Mesendoderm (in vitro differentiated cells): ENCODE data around the gene LRBA.

Experiments
- DNase-seq: peaks from one replicate; pipeline ENCODE4 v3.0.0; 2013
- H2AK5ac ChIP-seq: 2 replicates; pipeline ENCODE4 v1.6.1; 2013; ENCODE audit warnings: low read length, inconsistent platforms
- H2BK120ac ChIP-seq: 2 replicates; pipeline ENCODE4 v1.6.1; 2013; ENCODE audit warnings: low read depth, mild to moderate bottlenecking, low read length, moderate library complexity, mixed read lengths
- H2BK15ac ChIP-seq: replicated peaks from 2 replicates; pipeline ENCODE4 v1.6.1; 2013; ENCODE audit warnings: low read depth, mild to moderate bottlenecking, moderate library complexity
- H2BK5ac ChIP-seq: 2 replicates; pipeline ENCODE4 v1.6.1; 2013; ENCODE audit warnings: low read length, inconsistent platforms
- H3K18ac ChIP-seq: 2 replicates; pipeline ENCODE4 v1.6.1; 2013; ENCODE audit warnings: mild to moderate bottlenecking, low read length, mixed read lengths
- H3K23ac ChIP-seq: one replicate; pipeline ENCODE4 v1.6.1; 2013; ENCODE audit warnings: low read length
- H3K27ac ChIP-seq: 2 replicates; pipeline ENCODE4 v1.5.1; 2013; ENCODE audit warnings: low read depth, mild to moderate bottlenecking, inconsistent platforms, low read length, moderate library complexity
- H3K27me3 ChIP-seq: 2 replicates; pipeline ENCODE4 v1.6.1; 2013; ENCODE audit warnings: low read length, control low read depth, mild to moderate bottlenecking, inconsistent platforms; ENCODE audit not compliant: insufficient read depth, poor library complexity
- H3K36me3 ChIP-seq: 2 replicates; pipeline ENCODE4 v1.6.1; 2013; ENCODE audit warnings: low read length, inconsistent platforms; ENCODE audit not compliant: control insufficient read depth, insufficient read depth
- H3K4ac ChIP-seq: one replicate; pipeline ENCODE4 v1.6.1; 2013; ENCODE audit warnings: low read depth, mild to moderate bottlenecking, low read length, moderate library complexity
- H3K4me1 ChIP-seq: 2 replicates; pipeline ENCODE4 v1.6.1; 2013; ENCODE audit warnings: low read depth, low read length, inconsistent platforms; ENCODE audit not compliant: control insufficient read depth
- H3K4me2 ChIP-seq: 2 replicates; pipeline ENCODE4 v1.6.1; 2013; ENCODE audit warnings: low read length
- H3K4me3 ChIP-seq: 2 replicates; pipeline ENCODE4 v1.5.1; 2013; ENCODE audit warnings: mild to moderate bottlenecking, low read length
- H3K56ac ChIP-seq: one replicate; pipeline ENCODE4 v1.6.1; 2013; ENCODE audit warnings: low read length
- H3K79me1 ChIP-seq: 2 replicates; pipeline ENCODE4 v1.6.1; 2013; ENCODE audit warnings: low read length, inconsistent platforms
- H3K79me2 ChIP-seq: 2 replicates; pipeline ENCODE4 v1.6.1; 2013; ENCODE audit warnings: mild to moderate bottlenecking, low read length; ENCODE audit not compliant: control insufficient read depth, insufficient read depth
- H3K9ac ChIP-seq: 2 replicates; pipeline ENCODE4 v1.6.1; 2013; ENCODE audit warnings: low read length, inconsistent platforms
- H4K5ac ChIP-seq: one replicate; pipeline ENCODE4 v1.6.1; 2013; ENCODE audit warnings: low read length
- H4K8ac ChIP-seq: one replicate; pipeline ENCODE4 v1.6.1; 2013; ENCODE audit warnings: low read depth, mild to moderate bottlenecking, control low read depth, low read length, moderate library complexity
- WGBS: extraction: QIAGEN DNeasy Blood & Tissue Kit; methylation state at CpG from one replicate; pipeline ENCODE4 v1.1.7; 2013; ENCODE audit warnings: low lambda C conversion rate, missing lambda C conversion rate; ENCODE audit not compliant: insufficient coverage; ENCODE audit errors: extremely low coverage; 5-methylcytosine and 5-hydroxymethylcytosine counted together

Gene LRBA

DNA sequence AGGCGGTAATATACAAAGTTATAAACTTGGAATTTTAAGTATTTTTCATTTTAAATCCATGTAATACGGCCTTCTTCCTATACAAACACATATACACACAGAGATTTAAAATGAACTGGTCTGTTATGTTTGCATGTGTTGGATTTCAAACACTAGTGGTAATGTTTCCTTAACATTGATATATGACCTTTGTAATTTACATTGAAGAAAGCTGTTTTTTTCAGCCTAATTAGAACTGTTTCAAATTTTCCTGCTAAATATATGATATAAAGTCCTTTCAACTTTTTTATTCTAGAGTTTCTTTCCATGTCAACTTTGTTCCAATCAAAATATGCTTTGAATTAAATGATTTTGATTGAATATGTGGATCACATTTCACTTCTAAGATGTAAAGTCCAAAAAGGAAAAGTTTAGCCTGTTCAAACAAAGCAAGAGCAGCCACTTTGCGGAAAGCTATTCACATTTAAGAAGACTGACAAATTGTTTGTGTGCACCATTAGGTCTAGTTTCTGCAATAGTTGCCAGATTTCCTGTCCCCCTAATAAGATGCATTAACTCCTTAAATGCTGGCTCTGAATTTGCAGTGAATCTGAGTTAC is 659.1 kb downstream of the LRBA start:
- Histone ChIP-seq H2BK120ac (no peak overlapping the region), H3K4ac (no peak overlapping the region), H3K79me1 (no peaks in the 10 kb centered on the region), H3K9ac (no peak overlapping the region), H3K4me1 (no peaks in the 10 kb centered on the region), H3K56ac (no peak overlapping the region), H3K23ac (no peak overlapping the region), H3K18ac (no peak overlapping the region), H3K4me2 (no peak overlapping the region), H3K36me3 (no peaks in the 10 kb centered on the region), H2BK15ac (no peak overlapping the region), H3K27ac (no peak overlapping the region), H4K5ac (no peak overlapping the region), H3K4me3 (no peak overlapping the region), H2BK5ac (no peak overlapping the region), H2AK5ac (no peak overlapping the region), H4K8ac (no peak overlapping the region), H3K27me3 (no peaks in the 10 kb centered on the region), H3K79me2 (no peaks in the 10 kb centered on the region)
- no CpG with 5 or more reads among the region's 3 CpGs for WGBS
- DNase-seq = no peak

DNA sequence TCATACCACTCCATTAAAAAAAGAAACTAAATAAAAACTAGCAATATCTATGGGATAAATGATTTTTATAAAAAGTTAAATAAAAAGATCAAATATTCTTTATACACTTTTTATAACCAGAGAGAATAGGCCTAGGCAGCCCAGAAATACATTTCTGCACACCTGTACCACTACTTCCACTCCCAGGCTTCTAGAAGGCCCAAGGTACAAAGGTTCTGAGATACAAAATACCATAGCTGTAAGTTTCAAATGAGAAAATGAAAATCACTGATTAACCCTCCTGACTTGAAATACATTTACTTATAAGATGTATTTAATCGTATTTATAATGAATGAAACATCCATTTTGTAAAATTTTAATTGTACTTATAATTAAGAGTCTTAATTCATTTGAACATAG is 659.7 kb downstream of the LRBA start:
- Histone ChIP-seq H4K5ac (no peak overlapping the region), H3K27ac (no peak overlapping the region), H4K8ac (no peak overlapping the region), H3K23ac (no peak overlapping the region), H3K79me2 (no peaks in the 10 kb centered on the region), H3K79me1 (no peaks in the 10 kb centered on the region), H3K18ac (no peak overlapping the region), H3K56ac (no peak overlapping the region), H3K4me2 (no peak overlapping the region), H3K27me3 (no peaks in the 10 kb centered on the region), H3K4me1 (no peaks in the 10 kb centered on the region), H3K36me3 (no peaks in the 10 kb centered on the region), H3K4ac (no peak overlapping the region), H2BK120ac (no peak overlapping the region), H2BK5ac (no peak overlapping the region), H3K9ac (no peak overlapping the region), H2BK15ac (no peak overlapping the region), H2AK5ac (no peak overlapping the region), H3K4me3 (no peak overlapping the region)
- DNase-seq = no peak
- WGBS = no CpG with 5 or more reads among the region's 1 CpG

- no peak overlapping the region for H2BK120ac ChIP-seq
- no peak overlapping the region for H3K4me2 ChIP-seq
- no peaks in the 10 kb centered on the region for H3K4me1 ChIP-seq
- H3K79me1 ChIP-seq = no peaks in the 10 kb centered on the region
- H3K56ac ChIP-seq = no peak overlapping the region
- no peak overlapping the region for H3K4ac ChIP-seq
- peak; percentile 25 for DNase-seq
- no peak overlapping the region for H2AK5ac ChIP-seq
- H3K36me3 ChIP-seq = no peaks in the 10 kb centered on the region
- H2BK15ac ChIP-seq = no peak overlapping the region
- no peak overlapping the region for H3K27ac ChIP-seq
- no peaks in the 10 kb centered on the region for H3K27me3 ChIP-seq
- H3K4me3 ChIP-seq = no peak overlapping the region
- no peak overlapping the region for H4K5ac ChIP-seq
- H3K18ac ChIP-seq = no peak overlapping the region
- H2BK5ac ChIP-seq = no peak overlapping the region
- H4K8ac ChIP-seq = no peak overlapping the region
- H3K23ac ChIP-seq = no peak overlapping the region
- no peak overlapping the region for H3K9ac ChIP-seq
- no peaks in the 10 kb centered on the region for H3K79me2 ChIP-seq
- WGBS = no CpG with 5 or more reads among the region's 4 CpGs
These were observed 660.8 kb downstream of the LRBA start for GRCh38 chr4:150354214-150354796.

DNA sequence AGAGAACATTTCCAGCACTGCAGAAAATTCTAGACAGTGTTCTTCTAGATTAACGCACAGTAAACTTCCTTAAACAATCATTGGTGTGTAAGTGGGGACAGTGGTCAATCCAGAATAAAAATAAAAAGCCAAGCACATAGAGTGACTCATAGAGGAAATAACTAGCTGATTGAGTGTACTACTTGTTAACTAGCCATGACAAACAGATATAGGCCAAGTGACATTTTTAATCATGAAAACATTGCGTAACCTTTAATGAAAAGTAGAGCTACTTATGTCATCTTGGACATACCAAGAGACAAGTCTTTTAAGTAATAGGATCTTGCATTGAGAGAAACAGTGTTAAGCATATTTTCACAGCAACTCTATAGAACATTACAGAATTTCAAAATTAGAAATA is 667.0 kb downstream of the LRBA start:
- no peaks in the 10 kb centered on the region for H3K79me1 ChIP-seq
- no peak overlapping the region for H3K4me3 ChIP-seq
- H3K4ac ChIP-seq = no peak overlapping the region
- no peak overlapping the region for H4K8ac ChIP-seq
- no peak overlapping the region for H2AK5ac ChIP-seq
- no peak overlapping the region for H2BK120ac ChIP-seq
- H3K4me2 ChIP-seq = no peak overlapping the region
- no peak overlapping the region for H3K18ac ChIP-seq
- H4K5ac ChIP-seq = no peak overlapping the region
- H3K27ac ChIP-seq = no peak overlapping the region
- no peaks in the 10 kb centered on the region for H3K79me2 ChIP-seq
- no CpG with 5 or more reads among the region's 2 CpGs for WGBS
- no peak overlapping the region for H2BK5ac ChIP-seq
- no peaks in the 10 kb centered on the region for H3K27me3 ChIP-seq
- no peak overlapping the region for H3K23ac ChIP-seq
- no peak overlapping the region for H3K9ac ChIP-seq
- H2BK15ac ChIP-seq = no peak overlapping the region
- no peaks in the 10 kb centered on the region for H3K36me3 ChIP-seq
- H3K56ac ChIP-seq = no peak overlapping the region
- no peaks in the 10 kb centered on the region for H3K4me1 ChIP-seq
- no peak for DNase-seq

DNA sequence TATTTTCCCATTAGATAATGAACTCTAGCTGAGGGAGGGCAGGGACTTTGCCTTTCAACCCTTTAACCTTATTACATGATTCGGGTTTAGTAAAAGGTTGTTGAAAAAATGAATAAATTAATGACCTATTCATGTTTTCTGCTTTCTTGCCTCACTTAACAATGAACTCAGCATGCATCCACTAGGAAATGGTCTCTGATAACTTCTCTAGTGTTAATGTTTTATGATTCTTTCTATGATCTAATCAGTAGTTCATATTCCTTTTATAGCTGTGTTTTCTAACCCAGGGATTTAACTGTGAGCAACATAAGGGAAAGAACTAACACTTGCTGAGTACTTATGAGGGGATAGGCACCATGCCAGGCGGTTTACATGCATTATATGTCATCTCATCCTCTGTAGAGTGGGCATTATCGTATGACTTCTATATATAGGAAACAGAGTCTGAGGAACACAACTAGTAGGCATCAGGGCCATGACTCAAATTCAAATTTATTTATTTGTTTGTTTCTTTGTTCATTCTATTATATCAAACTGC is 669.8 kb downstream of the LRBA start:
- DNase-seq = no peak
- no peak overlapping the region for H3K4me2 ChIP-seq
- WGBS = no CpG with 5 or more reads among the region's 3 CpGs

GRCh38 chr4:150343796-150344195 is 671.3 kb downstream of the LRBA start:
- Histone ChIP-seq H3K79me2 (no peaks in the 10 kb centered on the region), H3K27ac (no peak overlapping the region)
- no CpG with 5 or more reads among the region's 2 CpGs for WGBS

More for the DNA sequence above, 669.8 kb downstream of the LRBA start:
- Histone ChIP-seq H2BK120ac (no peak overlapping the region), H4K8ac (no peak overlapping the region), H3K27ac (no peak overlapping the region), H3K79me1 (no peaks in the 10 kb centered on the region), H3K23ac (no peak overlapping the region), H3K4me3 (no peak overlapping the region), H4K5ac (no peak overlapping the region), H3K27me3 (no peaks in the 10 kb centered on the region), H2BK15ac (no peak overlapping the region), H2AK5ac (no peak overlapping the region), H3K4ac (no peak overlapping the region), H3K4me1 (no peaks in the 10 kb centered on the region), H3K18ac (no peak overlapping the region), H2BK5ac (no peak overlapping the region), H3K36me3 (no peaks in the 10 kb centered on the region), H3K56ac (no peak overlapping the region), H3K9ac (no peak overlapping the region), H3K79me2 (no peaks in the 10 kb centered on the region)

More at GRCh38 chr4:150343796-150344195, 671.3 kb downstream of the LRBA start:
- no peak overlapping the region for H3K4ac ChIP-seq
- H3K36me3 ChIP-seq = no peaks in the 10 kb centered on the region
- H2AK5ac ChIP-seq = no peak overlapping the region
- DNase-seq = peak; percentile 26
- H2BK120ac ChIP-seq = no peak overlapping the region
- no peak overlapping the region for H4K5ac ChIP-seq
- H3K79me1 ChIP-seq = no peaks in the 10 kb centered on the region
- H3K9ac ChIP-seq = no peak overlapping the region
- H3K18ac ChIP-seq = no peak overlapping the region
- no peak overlapping the region for H3K56ac ChIP-seq
- no peaks in the 10 kb centered on the region for H3K27me3 ChIP-seq
- no peak overlapping the region for H3K23ac ChIP-seq
- H3K4me2 ChIP-seq = no peak overlapping the region
- H3K4me3 ChIP-seq = no peak overlapping the region
- H2BK15ac ChIP-seq = no peak overlapping the region
- H4K8ac ChIP-seq = no peak overlapping the region
- H3K4me1 ChIP-seq = no peaks in the 10 kb centered on the region
- no peak overlapping the region for H2BK5ac ChIP-seq
